GM12873 (cell line): ENCODE data around the gene HDHD5.

Experiments used
- CTCF ChIP-seq: IDR thresholded peaks from 2 replicates; pipeline ENCODE4 v1.5.1; 2012; ENCODE audit warnings: low read depth, mild to moderate bottlenecking, moderate library complexity, low read length, control low read depth; ENCODE audit not compliant: insufficient read depth; ENCODE audit errors: missing control alignments

Gene HDHD5

GRCh38 chr22:17117890-17118289 is 41.2 kb downstream of the HDHD5 start:
- no peak for TF ChIP-seq CTCF

- TF ChIP-seq CTCF = no peak
Observed at GRCh38 chr22:17117400-17117799, 41.7 kb downstream of the HDHD5 start.

- no peak for TF ChIP-seq CTCF
Observed at GRCh38 chr22:17116572-17117330, 42.3 kb downstream of the HDHD5 start.

- no peak for TF ChIP-seq CTCF
Observed at GRCh38 chr22:17115945-17116565, 43.0 kb downstream of the HDHD5 start.

GRCh38 chr22:17115236-17115635 is 43.8 kb downstream of the HDHD5 start:
- TF ChIP-seq CTCF = no peak

- TF ChIP-seq CTCF = no peak
Observed at GRCh38 chr22:17114898-17115235, 44.2 kb downstream of the HDHD5 start.

GRCh38 chr22:17114173-17114897 is 44.7 kb downstream of the HDHD5 start:
- TF ChIP-seq CTCF = no peak
